ENCODE results near the gene GGT7.
"Not testable (repeated sequence)": the region's sequence is repeated elsewhere in the genome, so short reads cannot be mapped to it uniquely, and the experiment has no call there.

Gene GGT7

DNA sequence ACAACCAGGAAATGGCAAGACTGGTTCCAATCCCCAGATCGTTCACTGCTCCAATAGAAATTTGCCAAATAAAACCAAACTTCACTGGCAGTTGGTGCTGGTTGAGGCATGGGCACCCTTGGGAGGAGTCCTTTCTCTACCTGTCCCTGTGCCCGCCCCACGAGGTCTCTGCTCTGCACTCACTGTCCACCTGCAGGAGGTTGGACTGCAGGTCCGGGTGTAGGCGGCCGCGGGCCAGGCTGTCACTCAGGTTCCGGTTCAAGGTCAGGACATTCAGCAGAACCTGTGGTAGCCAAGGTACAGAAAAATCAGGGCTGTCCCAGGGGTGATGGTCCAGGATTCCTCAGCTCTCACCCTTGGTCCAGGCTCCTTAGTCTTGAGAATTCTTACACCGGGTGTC is 22.9 kb downstream of the GGT7 start:
- no peak for DNase-seq (ENCODE audit: low read depth in 2 of 3, low spot score in 2 of 3)

DNA sequence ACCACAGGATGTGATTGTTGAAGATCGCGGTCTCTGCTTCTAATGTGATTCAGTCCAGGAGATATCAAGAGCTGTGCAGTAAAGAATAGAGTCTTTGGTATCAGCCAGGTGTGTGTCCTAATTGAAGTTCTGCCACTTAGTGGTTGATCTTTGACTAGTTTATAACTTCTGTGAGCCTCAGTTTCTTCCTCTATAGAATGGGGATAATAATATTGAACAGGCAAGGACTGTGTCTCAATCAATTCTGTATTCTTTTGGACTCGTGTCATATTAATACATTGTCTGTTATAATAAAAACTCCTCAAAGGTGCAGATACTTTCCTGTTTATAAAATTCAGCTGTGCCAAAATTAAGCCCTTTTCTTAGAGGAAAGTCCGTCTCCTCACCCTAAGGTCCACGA is 24.1 kb downstream of the GGT7 start:
- no peak for DNase-seq (ENCODE audit: low read depth in 2 of 3, low spot score in 2 of 3)

DNA sequence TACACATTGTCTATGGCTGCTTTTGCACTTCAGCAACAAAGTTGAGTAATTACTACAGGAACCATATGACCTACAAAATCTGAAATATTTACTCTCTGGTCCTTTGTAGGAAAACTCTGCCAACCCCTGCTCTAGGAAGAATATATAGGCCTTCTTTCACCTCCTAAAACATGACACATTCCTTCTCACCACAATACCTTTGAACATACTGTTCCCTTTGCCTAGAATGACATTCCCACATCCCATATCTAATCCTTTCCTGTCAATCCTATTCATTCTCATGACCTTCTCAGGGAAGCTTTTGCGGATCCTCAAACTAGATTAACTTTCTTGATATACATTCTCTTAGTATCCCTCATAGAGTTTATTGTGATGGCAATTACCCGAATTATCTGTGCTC is 29.2 kb downstream of the GGT7 start:
- DNase-seq (ENCODE audit: low read depth in 2 of 3, low spot score in 2 of 3): no peak

DNA sequence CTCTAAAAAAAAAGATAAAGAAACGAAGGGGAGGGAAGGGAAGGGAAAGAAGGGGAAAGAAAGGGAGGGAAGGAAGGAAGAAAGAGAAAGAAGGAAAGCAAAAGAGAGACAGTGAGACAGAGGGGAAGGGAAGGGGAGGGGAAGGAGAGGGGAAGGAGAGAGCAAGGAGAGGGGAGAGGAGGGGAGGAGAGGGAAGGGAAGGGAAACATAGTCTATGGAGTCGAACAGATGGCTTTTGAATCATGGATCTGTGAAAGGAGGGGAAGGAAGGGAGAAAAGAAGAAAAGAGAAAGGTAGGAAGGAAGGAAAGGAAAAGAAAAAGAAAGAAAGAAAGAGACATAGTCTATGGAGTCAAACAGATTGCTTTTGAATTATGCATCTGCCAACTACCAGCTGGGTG is 30.5 kb downstream of the GGT7 start:
- DNase-seq (ENCODE audit: low read depth in 2 of 3, low spot score in 2 of 3): no peak

DNA sequence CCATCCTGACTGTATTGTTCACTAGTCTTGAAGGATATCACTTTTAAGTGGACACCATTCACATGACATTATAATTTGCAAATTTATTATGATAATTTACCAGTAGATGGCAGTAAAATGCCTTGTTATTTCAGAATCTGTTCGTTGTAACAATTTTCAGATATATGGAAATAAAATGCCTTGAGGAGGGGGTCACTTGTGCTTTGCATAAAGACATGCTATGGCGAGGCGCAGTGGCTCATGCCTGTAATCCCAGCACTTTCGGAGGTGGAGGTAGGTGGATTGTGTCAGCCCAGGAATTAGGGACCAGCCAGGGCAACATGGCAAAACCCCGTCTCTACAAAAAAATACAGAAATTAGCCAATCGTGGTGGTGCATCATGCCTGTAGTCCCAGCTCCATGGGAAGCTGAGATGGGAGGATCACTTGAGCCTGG is 38.2 kb downstream of the GGT7 start:
- no peak for DNase-seq (ENCODE audit: low read depth in 2 of 3, low spot score in 2 of 3)

DNA sequence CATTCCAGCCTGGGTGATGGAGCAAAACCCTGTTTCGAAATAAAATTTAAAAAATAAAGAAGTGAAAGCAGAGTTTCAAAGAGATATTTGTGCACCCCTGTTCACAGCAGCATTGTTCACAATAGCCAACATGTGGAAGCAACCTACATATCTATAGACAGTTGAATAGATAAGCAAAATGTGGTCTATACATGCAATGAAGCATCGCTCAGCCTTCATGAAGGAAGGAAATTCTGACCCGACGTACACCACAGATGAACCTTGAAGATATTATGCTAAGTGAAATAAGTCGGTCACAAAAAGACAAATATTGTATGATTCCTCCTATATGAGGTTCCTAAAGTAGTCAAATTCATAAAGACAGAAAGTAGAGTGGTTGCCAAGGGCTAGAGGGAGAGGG is 40.7 kb downstream of the GGT7 start:
- DNase-seq (ENCODE audit: low read depth in 2 of 3, low spot score in 2 of 3): no peak

DNA sequence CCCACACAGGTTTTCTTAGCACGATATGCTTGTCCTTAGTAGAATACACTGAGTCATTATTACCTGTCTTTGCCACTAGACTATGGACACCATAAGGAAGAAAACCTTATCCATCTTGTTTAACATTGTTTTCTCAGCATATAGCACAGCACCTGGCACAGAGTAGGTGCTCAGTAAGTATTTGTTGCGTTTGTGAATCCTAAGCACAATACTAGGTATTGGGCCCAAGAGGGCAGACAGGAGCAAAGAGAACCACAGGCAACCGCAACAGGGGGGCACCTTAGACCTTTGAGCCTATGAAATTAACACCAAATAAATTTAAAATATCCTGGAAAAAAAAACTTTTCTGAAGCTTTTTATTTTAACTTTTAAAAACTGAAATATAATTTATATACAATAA is 43.5 kb downstream of the GGT7 start:
- DNase-seq (ENCODE audit: low read depth in 2 of 3, low spot score in 2 of 3): no peak

DNA sequence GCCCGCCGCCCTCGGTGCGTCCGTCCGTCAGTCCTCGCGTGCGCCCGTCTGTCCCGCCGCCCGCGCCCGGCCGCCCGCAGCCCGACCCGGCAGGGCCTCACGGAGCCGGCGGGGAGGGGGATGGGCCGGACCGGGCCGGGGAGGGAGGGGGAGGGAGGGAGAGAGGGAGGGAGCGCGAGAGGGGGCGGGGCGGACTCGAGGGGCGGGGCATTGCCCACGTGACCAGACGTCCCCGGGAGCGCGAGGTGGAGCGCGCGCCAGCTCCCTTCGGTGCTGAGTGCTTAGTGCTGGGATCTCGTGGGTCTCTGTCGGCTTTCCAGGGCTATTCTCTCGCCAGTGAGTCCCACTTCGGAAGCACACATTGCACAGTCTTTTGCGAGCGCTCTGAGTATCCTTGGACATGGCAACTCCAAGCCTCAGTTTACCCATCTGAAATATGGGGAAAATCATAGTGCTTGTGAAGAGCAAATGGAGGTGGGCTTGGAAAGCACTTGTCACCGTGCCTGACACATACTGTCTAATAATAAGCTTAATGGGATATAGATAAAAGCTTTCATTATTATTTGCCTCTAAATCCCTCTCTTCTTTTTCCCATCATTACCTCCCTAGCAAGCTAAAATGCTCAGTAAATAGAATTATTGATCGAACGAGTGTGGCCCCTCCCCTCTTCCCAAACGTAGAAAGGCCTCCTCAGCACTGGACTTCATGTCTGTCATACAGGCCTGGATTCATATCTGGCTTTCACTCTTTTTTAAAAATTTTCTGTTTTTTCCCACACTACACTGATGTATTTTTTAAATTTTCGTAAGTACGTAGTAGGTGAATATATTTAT is 46.9 kb downstream of the GGT7 start, which contains the start of gene NCOA6:
NCOA6 (minus strand) TSS at position 122 of the 833 bp plus-strand sequence. CDS start 43,296 bp downstream, outside the sequence.
- peak; percentile 71 to 79 (median 74) for DNase-seq (ENCODE audit: low read depth in 2 of 3, low spot score in 2 of 3)

DNA sequence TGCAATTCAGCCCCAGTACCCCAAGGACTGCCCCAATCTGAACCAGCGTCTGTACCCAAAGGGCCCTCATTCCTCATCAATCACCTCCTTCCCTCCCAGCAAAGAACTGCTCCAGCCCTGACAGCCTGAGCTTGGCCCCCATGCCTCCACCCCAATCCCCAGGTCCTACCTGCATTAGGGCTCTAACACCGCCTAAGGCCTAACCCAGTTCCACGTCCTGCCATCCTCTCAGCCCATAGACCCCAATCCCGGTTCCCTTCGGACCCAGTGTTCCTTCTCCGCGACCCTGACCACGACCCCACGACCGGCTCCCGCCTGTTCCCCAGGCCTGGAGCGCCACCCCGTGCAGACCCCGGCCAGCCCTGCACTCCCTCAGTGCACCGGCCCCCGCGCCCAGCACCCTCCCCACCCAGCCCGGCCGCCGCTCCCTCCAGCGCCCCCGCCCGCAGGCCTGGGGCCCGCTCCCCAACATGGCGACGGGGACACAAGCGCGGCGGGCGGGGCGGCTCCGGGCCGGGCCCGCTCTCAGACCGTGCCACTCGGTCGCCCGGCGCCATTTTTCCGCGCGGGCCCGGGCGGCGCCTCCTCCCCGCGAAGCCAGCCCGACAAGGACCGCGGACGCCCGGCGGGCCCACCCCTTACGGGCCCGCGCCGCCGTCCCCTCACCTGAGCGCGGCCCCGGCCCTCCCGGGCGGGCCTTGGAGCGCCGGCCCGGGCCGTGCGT is 47.7 kb downstream of the GGT7 start:
- DNase-seq (ENCODE audit: low read depth in 2 of 3, low spot score in 2 of 3): peak; percentile 36 to 46 (median 41)

DNA sequence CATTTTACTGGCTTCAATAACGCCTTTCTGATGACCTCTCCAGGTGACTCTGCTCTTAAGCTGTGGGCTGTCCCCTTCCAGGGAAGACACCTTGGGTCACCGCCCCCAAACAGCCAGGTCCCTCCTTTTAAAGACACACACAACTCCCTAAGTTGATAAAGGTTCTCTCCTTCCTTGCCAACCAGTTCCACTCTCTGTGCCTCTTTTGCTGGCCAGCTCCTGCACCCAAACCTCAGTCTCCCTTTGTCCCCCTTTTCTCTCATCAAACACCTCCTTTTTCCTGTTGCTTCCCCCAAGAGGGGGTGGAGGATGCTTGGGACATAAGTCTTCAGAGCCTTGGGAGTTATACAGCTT is 48.2 kb downstream of the GGT7 start:
- DNase-seq (ENCODE audit: low read depth in 2 of 3, low spot score in 2 of 3): peak in 2 of 3 experiments; percentile 28 to 35

DNA sequence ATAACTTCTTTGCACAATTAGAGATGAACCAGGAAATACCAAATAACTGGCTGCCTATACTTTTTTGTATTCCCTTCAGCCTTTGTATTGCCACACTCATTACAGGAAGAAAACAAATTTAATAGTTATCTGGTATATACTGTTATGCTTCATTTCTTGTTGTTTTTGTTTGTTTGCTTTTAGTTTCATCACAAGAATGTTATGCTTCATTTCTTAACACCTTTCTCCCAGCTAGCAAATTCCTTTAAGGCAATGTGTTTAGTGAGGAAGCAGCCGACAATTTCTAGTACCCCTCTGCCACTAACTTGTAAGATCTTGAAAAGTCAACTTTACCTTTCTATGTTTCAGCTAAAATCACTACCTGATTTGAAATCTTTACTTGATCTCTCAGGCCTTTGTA is 48.6 kb downstream of the GGT7 start:
- DNase-seq (ENCODE audit: low read depth in 2 of 3, low spot score in 2 of 3): no peak

DNA sequence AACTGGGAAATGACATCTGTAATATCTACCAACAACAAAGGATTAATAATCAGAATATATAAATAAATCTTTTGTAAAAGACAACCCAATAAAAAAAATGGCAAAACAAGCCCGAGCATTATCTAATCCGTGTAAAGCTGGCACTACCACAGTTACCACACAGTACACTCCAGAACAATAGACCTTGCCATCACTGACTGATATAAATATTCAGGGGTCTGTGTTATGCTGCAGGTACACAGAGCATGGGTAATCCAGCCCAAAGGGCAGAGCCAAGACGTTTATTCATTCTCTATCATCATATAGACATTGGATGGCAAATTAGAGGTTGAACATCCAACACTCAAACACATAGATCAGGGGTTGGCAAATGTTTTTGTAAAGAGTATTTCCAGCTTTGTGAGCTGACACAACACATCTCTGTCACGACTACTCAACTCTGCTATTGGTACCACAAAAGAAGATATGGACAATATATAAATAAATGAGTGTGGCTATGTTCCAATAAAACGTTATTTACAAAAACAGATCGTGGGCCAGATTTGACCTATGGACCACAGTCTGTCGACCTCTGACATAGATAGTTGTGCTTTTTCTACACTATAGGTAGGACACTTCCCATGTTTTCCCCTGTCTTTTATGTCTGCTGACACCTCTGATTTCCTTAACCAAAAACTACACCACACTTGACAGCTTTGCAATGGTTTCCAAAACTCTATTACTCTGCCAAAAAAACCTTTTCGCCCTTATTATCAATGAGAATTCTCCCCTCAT is 51.7 kb downstream of the GGT7 start:
- no peak for DNase-seq (ENCODE audit: low read depth in 2 of 3, low spot score in 2 of 3)

DNA sequence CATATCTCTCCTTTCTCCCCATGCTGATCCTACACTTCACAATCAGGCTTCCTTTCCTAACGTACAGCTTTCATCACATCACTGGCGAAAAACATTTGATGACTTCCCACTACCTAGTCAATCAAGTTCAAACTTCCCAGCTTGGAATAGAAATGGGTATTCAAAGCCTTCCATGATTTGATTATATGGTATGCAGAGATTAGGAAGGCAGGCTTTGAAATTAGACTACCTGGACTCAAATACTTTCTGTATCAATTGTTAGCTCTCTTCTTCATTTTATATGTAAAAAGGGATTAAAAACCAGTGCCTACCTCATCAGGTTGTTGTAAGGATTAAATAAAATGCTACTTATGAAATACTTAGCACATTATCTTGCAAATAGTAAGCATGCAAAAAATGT is 54.9 kb downstream of the GGT7 start:
- DNase-seq (ENCODE audit: low read depth in 2 of 3, low spot score in 2 of 3): no peak

DNA sequence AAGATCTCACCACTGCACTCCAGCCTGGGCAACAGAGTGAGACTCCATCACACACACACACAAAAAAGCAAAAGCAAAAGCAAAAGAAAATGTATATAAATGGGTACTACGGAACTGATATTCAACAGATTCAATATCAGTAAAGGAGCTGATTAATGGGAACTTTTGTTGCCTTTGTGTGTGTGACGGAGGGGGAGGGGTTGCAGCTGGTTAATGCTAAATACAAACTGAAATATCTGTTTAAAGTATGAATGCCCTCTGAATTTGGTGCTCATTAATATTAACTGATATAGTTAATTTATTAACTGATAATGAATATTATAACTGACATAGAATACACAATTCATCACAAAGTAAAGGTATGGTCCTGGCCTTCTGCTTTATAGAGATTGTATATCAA is 55.6 kb downstream of the GGT7 start:
- DNase-seq (ENCODE audit: low read depth in 2 of 3, low spot score in 2 of 3): no peak

DNA sequence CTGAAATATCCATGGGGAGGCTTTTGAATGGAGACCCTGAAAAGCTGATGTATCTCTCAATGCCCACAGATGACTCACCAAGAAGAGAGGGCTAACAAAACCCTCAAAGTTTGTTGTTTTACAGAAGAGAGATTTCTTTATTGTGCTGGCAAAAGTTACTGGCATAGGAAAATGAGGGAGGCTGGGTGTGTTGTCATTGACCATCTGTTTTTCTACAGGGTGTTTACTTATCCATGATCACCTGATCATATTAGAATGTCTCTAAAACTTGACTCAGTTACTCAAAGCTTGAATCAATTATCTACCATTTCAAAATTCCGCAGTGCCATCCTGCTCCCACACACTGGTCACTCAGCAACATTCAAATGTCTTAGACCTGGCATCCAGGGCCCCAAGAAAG is 57.0 kb downstream of the GGT7 start:
- DNase-seq (ENCODE audit: low read depth in 2 of 3, low spot score in 2 of 3): no peak

DNA sequence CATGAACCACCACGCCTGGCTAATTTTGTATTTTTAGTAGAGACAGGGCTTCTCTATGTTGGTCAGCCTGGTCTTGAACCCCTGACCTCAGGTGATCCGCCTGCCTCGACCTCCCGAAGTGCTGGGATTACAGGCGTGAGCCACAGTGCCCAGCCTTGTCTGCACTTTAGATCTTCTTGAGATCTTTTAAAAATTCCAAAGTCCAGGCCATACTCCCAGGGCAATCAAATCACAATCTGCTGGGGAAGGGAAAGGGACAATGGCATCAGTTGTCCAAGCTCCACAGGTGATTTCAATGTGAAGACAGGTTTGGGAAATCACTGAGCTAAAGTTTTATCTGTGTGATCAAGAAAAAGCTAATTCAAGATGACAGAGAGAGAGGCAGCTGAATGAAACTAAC is 64.1 kb downstream of the GGT7 start:
- no peak for DNase-seq (ENCODE audit: low read depth in 2 of 3, low spot score in 2 of 3)

DNA sequence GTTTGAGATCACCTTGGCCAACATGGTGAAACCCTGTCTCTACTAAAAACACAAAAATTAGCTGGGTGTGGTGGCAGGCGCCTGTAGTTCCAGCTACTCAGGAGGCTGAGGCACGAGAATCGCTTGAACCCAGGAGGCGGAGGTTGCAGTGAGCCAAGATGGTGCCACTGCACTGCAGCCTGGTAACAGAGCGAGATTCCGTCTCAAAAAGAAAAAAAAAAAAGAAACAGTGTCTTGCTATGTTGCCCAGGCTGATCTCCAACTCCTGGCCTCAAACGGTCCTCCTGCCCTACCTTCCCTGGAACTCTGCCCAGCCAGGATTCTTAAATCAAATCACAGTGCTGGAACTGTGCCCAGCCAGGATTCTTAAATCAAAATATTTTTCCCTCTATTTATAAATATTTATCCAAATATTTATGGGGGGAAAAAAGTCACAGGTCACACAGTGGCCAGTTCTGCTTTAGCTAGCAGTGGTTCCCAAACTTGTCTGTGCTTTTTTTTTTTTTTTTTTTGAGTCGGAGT is 64.7 kb downstream of the GGT7 start:
- not testable (repeated sequence) for DNase-seq (ENCODE audit: low read depth in 2 of 3, low spot score in 2 of 3)

DNA sequence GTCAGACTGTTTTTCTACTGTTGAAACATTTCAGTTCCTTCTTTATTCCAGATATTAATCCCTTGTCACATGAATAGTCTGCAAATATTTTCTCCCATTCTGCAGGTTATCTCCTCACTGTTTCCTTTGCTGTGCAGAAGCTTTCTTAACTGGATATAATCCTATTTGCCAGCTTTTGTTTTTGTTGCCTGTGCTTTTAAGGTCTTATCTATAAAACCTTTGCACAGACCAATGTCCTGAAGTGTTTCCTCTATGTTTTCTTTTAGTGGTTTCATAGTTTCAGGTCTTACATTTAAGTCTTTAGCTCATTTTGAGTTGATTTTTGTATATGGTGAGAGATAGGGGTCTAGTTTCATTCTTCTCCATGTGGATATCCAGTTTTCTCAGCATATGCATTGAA is 66.4 kb downstream of the GGT7 start:
- DNase-seq (ENCODE audit: low read depth in 2 of 3, low spot score in 2 of 3): no peak

DNA sequence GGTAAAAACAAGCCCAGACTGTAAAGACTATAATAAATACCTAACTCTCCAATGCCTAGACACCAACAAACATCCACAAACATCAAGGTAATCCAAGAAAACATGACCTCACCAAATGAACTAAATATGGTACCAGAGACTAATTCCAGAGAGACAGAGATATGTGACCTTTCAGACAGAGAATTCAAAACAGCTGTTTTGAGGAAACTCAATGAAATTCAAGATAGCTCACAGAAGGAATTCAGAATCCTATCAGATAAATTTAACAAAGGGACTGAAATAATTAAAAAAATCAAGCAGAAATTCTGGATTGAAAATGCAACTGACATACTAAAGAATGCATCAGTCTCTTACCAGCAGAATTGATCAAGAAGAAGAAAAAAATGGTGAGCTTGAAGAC is 73.8 kb downstream of the GGT7 start:
- DNase-seq (ENCODE audit: low read depth in 2 of 3, low spot score in 2 of 3): no peak

DNA sequence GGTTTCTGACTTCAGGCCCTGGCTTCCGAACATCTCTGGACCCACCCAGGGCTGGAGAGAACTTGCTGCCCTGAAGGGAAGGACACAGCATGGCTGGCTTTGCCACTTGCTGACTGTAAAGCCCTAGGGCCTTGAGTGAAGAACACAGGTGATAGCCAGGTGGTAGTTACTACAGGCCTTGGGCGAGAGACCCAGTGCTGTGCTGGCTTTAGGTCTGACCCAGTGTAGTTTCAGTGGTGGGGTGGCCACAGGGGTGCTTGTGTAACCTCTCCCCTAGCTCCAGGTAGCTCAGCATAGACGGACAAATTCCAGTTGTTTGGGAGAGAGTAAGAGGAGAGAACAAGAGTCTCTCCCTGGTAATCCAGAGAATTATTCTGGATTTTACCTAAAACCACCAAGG is 74.3 kb downstream of the GGT7 start:
- no peak for DNase-seq (ENCODE audit: low read depth in 2 of 3, low spot score in 2 of 3)
